Measurements from ENCODE around the gene NUTM2B.
"Not testable (repeated sequence)": the region's sequence is repeated elsewhere in the genome, so short reads cannot be mapped to it uniquely, and the experiment has no call there.

The NUTM2B gene

GRCh38 chr10:79744844-79745243, 41.8 kb downstream of the NUTM2B start:
- DNase-seq = not testable (repeated sequence)

GRCh38 chr10:79748510-79748909, 45.5 kb downstream of the NUTM2B start:
- DNase-seq = not testable (repeated sequence)

DNA sequence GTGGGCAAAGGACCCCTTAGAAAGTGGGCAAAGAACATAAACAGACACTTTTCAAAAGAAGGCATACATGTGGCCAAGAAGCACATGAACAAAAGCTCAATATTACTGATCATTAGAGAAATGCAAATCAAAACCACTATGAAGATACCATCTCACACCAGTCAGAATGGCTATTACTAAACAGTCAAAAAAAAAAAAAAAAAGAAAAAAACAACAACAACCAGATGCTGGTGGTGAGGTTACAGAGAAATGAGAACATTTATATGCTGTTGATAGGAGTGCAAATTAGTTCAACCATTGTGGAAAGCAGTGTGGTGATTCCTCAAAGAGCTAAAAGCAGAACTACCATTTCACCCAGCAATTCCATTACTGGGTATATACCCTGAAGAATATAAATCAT, 50.6 kb downstream of the NUTM2B start:
- not testable (repeated sequence) for DNase-seq

- not testable (repeated sequence) for DNase-seq
Measured at GRCh38 chr10:79758297-79758993, 55.4 kb downstream of the NUTM2B start.
